HG03175 (cell line): ENCODE measurements around the gene SRD5A1.

Source experiments
- ATAC-seq: cut with Tn5 transposase; IDR thresholded peaks from one replicate; pipeline ENCODE4 v1.9.1; 2021; ENCODE audit warnings: mild to moderate bottlenecking, moderate library complexity; ENCODE audit not compliant: unreplicated experiment

SRD5A1 gene

GRCh38 chr5:6723816-6724300 is 90.6 kb downstream of the SRD5A1 start:
- no peak for ATAC-seq
